PC-9 (cell line): ENCODE measurements around the gene TMEM30A. TPM values are rescaled to one million over a fixed set of nuclear protein-coding genes. Genes with fewer than 3 reads are reported as not detected.

Source experiments
- BruUV-seq: library from RNA; stranded (reverse); fragments of 400-500 nt; replicated peaks from 2 replicates; lab custom pipeline; 2021; lab: Mats Ljungman, UMichigan
- CTCF ChIA-PET: fragments of 300-600 bp; sonication (Branson Sonifier 250); formaldehyde crosslinking; loops from one replicate; lab custom pipeline; 2022; ENCODE audit warnings: antibody characterized with exemption; lab: Charles Lee
- POLR2A ChIA-PET: fragments of 300-600 bp; sonication (Branson Sonifier 250); formaldehyde crosslinking; loops from one replicate; lab custom pipeline; 2022; ENCODE audit warnings: antibody characterized with exemption; ENCODE audit not compliant: unreplicated experiment; lab: Charles Lee
- DNase-seq, 2 experiments: peaks; one replicate each; pipeline versions ENCODE4 v3.0.0 to v3.0.0-alpha.2; 2015 to 2022; ENCODE audit warnings: mixed read lengths in 1 of 2
- H2AFZ ChIP-seq: fragments of 200-600 bp; sonication (generic); 2 replicates; pipeline ENCODE4 v1.8.1; 2017; ENCODE audit warnings: antibody characterized with exemption
- H3F3A ChIP-seq: fragments of 200-600 bp; sonication (generic); 2 replicates; pipeline ENCODE4 v1.8.1; 2017; ENCODE audit warnings: antibody characterized with exemption, mild to moderate bottlenecking, low read depth; ENCODE audit not compliant: insufficient read depth
- H3K27ac ChIP-seq: fragments of 200-600 bp; sonication (generic); 2 replicates; pipeline ENCODE4 v1.6.1; 2016; ENCODE audit warnings: mixed run types
- H3K27me3 ChIP-seq: fragments of 200-600 bp; sonication (generic); 2 replicates; pipeline ENCODE4 v1.6.1; 2016; ENCODE audit warnings: low read depth, mixed run types; ENCODE audit not compliant: insufficient read depth
- H3K36me3 ChIP-seq: fragments of 200-600 bp; sonication (generic); 2 replicates; pipeline ENCODE4 v1.6.1; 2016; ENCODE audit warnings: low read depth, mixed run types
- H3K4me1 ChIP-seq: fragments of 200-600 bp; sonication (generic); replicated peaks from 2 replicates; pipeline ENCODE4 v1.6.1; 2016; ENCODE audit warnings: mixed run types; ENCODE audit not compliant: insufficient read depth
- H3K4me2 ChIP-seq: fragments of 200-600 bp; sonication (generic); 2 replicates; pipeline ENCODE4 v1.6.1; 2017; ENCODE audit warnings: mixed run types
- H3K4me3 ChIP-seq: fragments of 200-600 bp; sonication (generic); 2 replicates; pipeline ENCODE4 v1.6.1; 2016; ENCODE audit warnings: mixed run types
- H3K79me2 ChIP-seq: fragments of 200-600 bp; sonication (generic); 2 replicates; pipeline ENCODE4 v1.6.1; 2017; ENCODE audit warnings: low read depth, mixed run types
- H3K9me2 ChIP-seq: fragments of 200-600 bp; sonication (generic); 2 replicates; pipeline ENCODE4 v1.8.1; 2017; ENCODE audit warnings: mild to moderate bottlenecking; ENCODE audit not compliant: insufficient read depth
- H3K9me3 ChIP-seq: fragments of 200-600 bp; sonication (generic); 2 replicates; pipeline ENCODE4 v1.8.1; 2016; ENCODE audit warnings: low read depth; ENCODE audit not compliant: insufficient read depth
- H4K20me1 ChIP-seq: fragments of 200-600 bp; sonication (generic); 2 replicates; pipeline ENCODE4 v1.8.1; 2017; ENCODE audit not compliant: insufficient read depth
- CTCF ChIP-seq: fragments of 200-600 bp; sonication (generic); conservative IDR thresholded peaks from 2 replicates; pipeline ENCODE4 v1.6.1; 2017; ENCODE audit warnings: mixed run types, antibody characterized with exemption, mild to moderate bottlenecking, moderate library complexity
- EZH2 ChIP-seq: fragments of 200-600 bp; sonication (generic); IDR thresholded peaks from 2 replicates; pipeline ENCODE4 v1.8.0; 2017; ENCODE audit warnings: antibody characterized with exemption, low read depth
- intact Hi-C: fragments of 100-400 bp; cut with micrococcal nuclease; formaldehyde crosslinking; loops from one replicate; pipeline ENCODE4 v1.10.0; 2022; ENCODE audit not compliant: unreplicated experiment
- total RNA-seq: library from RNA; stranded (reverse); gene quantifications from 2 replicates; pipeline ENCODE4 v1.2.3, GENCODE V29; 2021

Gene TMEM30A
- total RNA-seq, 1 experiment from 2014 or later: 122 TPM

- DNase-seq: peak; percentile 84 to 93
- peaks cover 15% of the 10 kb centered on the region; the same call in 1 of the 2 replicates for H3F3A ChIP-seq
- intact Hi-C loops: loop anchor here (1.0 kb wide), 1 partner anchor 41 kb away; the partner anchor contains the start of gene TMEM30A
- ChIA-PET POLR2A (interaction anchor here (0.5 to 0.7 kb wide), 6 partner anchors 10 to 1849 kb away, joined by 3 to 14 read pairs (median 6); partner anchors contain the start of gene DDX43), CTCF (interaction anchor here (0.6 to 1.0 kb wide), 3 partner anchors 54 to 303 kb away, joined by 5 to 6 read pairs (median 5); no protein-coding TSS in a partner anchor)
- peaks cover 25% of the 10 kb centered on the region for H4K20me1 ChIP-seq
- no peaks in the 10 kb centered on the region for H3K27me3 ChIP-seq
- no peaks in the 10 kb centered on the region for H3K9me3 ChIP-seq
- peak within 1 kb of the TSS; percentile 86 for H3K4me2 ChIP-seq
- TSS peak; percentile 66 for BruUV-seq
- H3K4me3 ChIP-seq: peak within 1 kb of the TSS; percentile 84
- no peaks in the 10 kb centered on the region for H3K9me2 ChIP-seq
- TF ChIP-seq EZH2 (no peak), CTCF (no peak)
- peaks cover 24% of the 10 kb centered on the region for H3K4me1 ChIP-seq
- H3K79me2 ChIP-seq: peaks cover 40% of the 10 kb centered on the region
- H2AFZ ChIP-seq: peak within 1 kb of the TSS; percentile 94
- H3K27ac ChIP-seq: peak within 1 kb of the TSS; percentile 82
- H3K36me3 ChIP-seq: peaks cover 17% of the 10 kb centered on the region
Measured at GRCh38 chr6:75243333-75244062, 41.1 kb downstream of the TMEM30A start, which contains the start of gene COX7A2. COX7A2 (minus strand) TSS chr6:75243801; CDS start chr6:75243734, 67 bp downstream.

GRCh38 chr6:75236630-75237029 lies 48.0 kb downstream of the TMEM30A start:
- Histone ChIP-seq H3K27ac (no peak overlapping the region), H2AFZ (no peak overlapping the region), H4K20me1 (peaks cover 28% of the 10 kb centered on the region), H3K9me2 (no peaks in the 10 kb centered on the region), H3K4me1 (peaks cover 8% of the 10 kb centered on the region; the same call in 1 of the 2 replicates), H3K79me2 (peaks cover 21% of the 10 kb centered on the region), H3K4me3 (no peak overlapping the region), H3K9me3 (no peaks in the 10 kb centered on the region), H3K4me2 (no peak overlapping the region), H3K27me3 (no peaks in the 10 kb centered on the region), H3F3A (peaks cover 24% of the 10 kb centered on the region), H3K36me3 (peaks cover 28% of the 10 kb centered on the region)
- BruUV-seq: no TSS peak
- DNase-seq: no peak
- CTCF ChIA-PET: no interaction called here
- POLR2A ChIA-PET: no interaction called here
- intact Hi-C loops: no loop called here
- no peak for TF ChIP-seq CTCF
- TF ChIP-seq EZH2: no peak

GRCh38 chr6:75235271-75235670 lies 49.3 kb downstream of the TMEM30A start:
- H2AFZ ChIP-seq: no peak overlapping the region
- CTCF ChIA-PET: no interaction called here

More at GRCh38 chr6:75235271-75235670, 49.3 kb downstream of the TMEM30A start:
- Histone ChIP-seq H4K20me1 (peaks cover 16% of the 10 kb centered on the region; the same call in 1 of the 2 replicates), H3K9me2 (no peaks in the 10 kb centered on the region), H3K79me2 (peaks cover 7% of the 10 kb centered on the region), H3F3A (peaks cover 24% of the 10 kb centered on the region), H3K4me1 (no peaks in the 10 kb centered on the region), H3K27ac (no peak overlapping the region), H3K36me3 (peaks cover 15% of the 10 kb centered on the region), H3K4me3 (no peak overlapping the region), H3K4me2 (no peak overlapping the region), H3K9me3 (no peaks in the 10 kb centered on the region), H3K27me3 (no peaks in the 10 kb centered on the region)
- intact Hi-C loops: no loop called here
- no TSS peak for BruUV-seq
- no peak for DNase-seq
- TF ChIP-seq EZH2 (no peak), CTCF (no peak)
- POLR2A ChIA-PET: interaction anchor here (0.6 to 0.7 kb wide), 2 partner anchors 33 to 70 kb away, joined by 3 to 11 read pairs; no protein-coding TSS in a partner anchor
